Measurements from ENCODE around the gene KLRD1.
"Not testable (repeated sequence)": the region's sequence is repeated elsewhere in the genome, so short reads cannot be mapped to it uniquely, and the experiment has no call there.

Gene KLRD1

DNA sequence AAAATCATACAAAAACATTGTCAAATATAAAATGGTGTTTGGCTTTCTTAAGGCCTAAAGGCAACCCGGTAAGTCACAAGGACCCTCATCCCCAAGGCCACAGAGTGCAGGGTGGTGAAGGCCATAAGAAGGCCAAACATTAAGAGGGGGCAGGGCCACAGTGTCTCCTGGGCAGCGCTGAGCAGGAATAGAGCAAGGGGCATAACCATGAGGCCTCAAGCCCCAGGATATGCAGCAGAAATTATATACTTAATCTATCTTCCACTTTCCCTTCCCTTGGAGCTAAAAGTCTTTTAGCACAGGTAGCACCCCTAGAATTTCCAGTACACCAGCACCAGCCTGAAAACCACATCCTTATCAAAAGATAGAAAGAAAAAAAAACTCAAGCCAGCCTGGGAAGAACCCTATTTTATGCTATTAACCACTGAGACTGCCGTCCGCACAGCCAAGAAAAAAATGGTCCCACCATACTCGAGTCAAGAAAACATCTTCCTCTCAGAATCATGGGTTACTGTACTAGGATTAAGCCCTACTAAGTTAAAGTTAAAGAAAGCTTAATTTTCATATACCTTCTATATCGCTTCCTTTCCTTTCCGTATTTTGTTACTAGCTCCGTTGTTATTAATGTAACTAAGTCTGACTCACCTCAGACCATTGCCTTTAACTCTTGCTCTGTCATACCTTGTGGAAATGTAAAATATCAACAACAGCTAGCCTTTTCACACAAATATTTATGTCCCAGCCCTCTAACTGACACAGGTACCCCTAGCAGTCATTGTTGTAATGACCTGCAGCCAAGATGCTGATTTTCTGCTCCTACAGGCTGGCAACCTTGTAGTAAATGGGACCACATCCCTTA is 62.1 kb downstream of the KLRD1 start:
- DNase-seq (ENCODE audit: low spot score): no peak

DNA sequence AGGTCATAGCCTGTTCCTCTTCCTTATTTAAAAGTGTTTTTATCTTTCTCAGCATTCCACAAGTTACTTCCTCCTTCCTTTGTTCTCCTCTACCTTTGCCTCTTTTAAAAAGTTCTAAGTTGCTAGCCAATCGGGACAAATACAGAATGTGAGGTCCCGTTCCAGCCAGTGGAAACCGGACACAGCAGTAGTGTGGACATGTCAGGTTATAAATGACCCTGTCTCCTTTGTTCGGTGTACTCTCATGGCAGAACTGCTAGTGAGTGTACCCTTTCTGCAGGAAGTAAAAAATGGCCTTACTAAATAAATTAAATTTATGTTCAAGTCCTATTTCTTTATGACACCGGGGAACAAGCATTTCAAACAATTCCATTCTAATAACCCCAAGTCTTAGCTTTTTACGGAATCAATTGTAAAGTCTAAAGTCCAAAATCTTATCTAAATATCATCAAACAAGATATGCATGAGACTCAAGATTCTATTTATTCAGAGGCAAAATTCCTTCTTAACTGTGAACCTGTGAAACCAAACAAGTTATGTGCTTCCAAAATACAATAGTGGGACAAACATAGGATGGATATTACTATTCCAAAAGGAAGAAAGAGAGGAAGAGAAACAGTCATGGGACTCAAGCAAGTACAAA is 64.3 kb downstream of the KLRD1 start:
- not testable (repeated sequence) for DNase-seq (ENCODE audit: low spot score)

DNA sequence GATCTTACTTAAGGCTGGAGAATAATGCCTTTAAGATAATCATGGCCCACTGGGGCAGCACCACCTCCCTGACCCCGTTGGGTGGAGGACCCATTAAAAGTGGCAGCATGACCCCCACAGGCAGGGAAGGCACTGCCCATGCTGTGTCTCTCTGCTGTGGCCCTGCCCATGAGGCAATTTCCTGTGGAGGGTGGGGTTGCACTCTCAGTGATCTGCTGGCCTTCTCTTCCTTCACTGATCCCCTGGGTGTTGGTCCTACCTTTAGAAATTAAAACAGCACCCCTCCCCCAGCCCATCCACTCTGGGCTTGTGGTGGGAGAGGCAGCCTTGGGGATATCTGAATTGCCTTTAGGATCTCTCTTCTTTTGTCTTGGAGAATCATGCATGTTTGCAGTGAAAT is 64.9 kb downstream of the KLRD1 start:
- no peak for DNase-seq (ENCODE audit: low spot score)

DNA sequence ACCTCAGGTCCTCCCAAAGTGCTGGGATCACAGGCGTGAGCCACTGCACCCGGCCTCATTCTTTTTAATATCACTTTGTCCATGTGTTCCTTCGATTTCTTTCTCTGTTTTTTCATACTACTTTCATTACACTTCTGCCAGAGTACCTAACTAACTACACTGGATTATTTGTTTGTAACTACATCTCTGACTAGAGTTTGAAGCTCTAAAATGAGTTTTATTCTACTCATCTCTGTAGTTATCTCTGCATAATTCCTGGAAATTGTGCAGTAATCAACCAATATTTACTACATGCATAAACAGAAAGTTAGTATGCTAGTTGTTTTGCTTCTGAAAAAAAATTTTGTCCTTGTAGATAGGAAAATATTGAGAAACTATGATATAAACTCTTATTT is 67.0 kb downstream of the KLRD1 start:
- DNase-seq (ENCODE audit: low spot score): no peak

DNA sequence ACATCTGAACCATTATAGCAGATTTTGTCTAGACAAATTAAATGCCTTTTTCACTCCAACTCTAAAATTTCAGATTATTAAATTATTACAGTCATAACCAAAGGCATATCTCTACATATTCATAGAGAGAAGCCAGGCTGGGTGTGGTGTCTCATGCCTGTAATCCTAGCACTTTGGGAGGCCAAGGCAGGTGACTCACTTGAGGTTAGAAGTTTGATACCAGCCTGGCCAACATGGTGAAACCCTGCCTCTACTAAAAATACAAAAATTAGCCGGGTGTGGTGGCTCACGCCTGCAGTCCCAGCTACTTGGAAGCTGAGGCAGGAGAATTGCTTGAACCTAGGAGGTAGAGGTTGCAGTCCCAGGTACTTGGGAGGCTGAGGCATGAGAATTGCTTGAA is 71.1 kb downstream of the KLRD1 start:
- not testable (repeated sequence) for DNase-seq (ENCODE audit: low spot score)

All from GM03348 (cell line).